Stimulated activated CD8-positive, alpha-beta memory T cell treated with anti-CD3 and anti-CD28 coated beads, Interleukin-12 subunit alpha, Interleukin-12 subunit beta, amount 100 ng/mL, for 1 hour (primary cell): ENCODE data around the gene MC3R.

Source experiments
- DNase-seq: peaks from one replicate; pipeline ENCODE4 v3.0.0-alpha.2; 2020; ENCODE audit warnings: low read depth

MC3R gene

DNA sequence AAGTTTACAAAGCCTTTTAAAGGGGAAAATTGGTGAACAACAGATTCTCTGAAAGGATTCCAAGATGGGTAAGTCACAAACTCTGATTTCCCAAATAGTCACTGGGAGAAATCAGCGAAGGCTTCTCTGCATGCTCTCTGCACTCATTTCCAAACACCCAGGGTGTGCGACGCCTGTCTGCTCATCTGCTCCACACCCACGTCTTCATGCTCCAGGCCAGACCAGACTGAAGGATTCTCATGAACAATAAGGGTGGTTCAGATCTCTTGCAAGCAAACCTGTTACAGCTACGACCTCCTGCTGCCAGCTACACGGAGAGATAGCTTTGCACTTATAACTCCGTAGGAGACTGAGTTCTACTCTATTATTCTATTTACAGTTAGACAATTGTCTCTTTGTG is 1.4 kb downstream of the MC3R start:
- DNase-seq, result no peak

DNA sequence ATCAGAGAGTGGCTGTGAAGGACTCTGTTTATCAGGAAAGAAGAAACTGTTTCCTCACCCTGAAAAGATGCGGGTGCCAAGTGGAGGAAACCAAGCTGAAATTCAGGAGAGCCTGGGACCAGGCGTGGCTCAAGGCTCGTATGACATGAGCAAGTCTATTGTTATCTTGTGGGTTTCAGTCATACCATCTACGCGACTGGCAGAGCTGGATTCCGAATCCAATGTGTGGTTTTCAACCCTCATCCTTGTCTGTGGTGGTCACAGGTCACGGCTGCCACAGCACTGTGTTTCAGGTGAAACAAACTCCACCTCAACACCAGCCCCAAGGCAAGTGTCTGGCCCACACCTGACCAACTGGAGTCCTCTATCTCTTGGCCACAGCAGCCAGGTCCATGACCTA is 9.1 kb downstream of the MC3R start:
- no peak for DNase-seq

DNA sequence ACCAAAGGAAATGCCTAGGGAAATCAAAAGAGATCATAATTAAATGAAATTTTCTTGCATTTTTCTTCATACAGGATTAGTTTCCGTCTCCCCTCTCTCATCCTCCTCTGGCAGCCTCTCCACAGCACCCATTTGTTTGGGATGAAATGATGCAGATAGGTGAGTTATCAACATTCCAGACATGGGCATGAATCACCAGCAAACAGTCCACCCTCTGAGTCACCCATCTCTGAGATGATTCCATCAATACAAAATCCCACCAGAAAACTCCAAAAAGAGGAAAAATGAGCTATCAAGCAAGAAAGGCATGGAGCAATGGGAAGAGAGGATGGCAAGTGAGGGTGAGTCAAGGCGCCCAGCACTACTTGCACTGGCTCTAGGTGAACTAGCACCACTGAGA is 11.4 kb downstream of the MC3R start:
- no peak for DNase-seq

DNA sequence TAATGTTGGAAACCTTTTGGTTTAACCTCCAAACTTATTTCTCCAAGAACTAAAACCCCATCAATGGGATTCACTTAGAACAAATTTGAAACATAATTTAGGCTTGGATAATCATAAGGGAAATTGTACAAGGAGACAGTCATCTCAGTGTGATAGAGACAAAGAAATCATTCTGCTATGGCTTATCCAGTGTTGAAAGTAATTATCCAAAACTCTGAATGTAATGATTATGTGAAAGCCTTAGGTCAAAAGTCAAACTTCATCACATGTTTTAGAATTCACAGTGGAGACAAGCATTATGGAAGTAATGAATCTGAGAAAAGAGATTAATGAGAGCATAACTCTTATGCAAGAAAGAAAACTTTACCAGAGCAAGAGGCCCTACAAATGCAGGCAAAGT is 20.0 kb downstream of the MC3R start:
- DNase-seq, result no peak

DNA sequence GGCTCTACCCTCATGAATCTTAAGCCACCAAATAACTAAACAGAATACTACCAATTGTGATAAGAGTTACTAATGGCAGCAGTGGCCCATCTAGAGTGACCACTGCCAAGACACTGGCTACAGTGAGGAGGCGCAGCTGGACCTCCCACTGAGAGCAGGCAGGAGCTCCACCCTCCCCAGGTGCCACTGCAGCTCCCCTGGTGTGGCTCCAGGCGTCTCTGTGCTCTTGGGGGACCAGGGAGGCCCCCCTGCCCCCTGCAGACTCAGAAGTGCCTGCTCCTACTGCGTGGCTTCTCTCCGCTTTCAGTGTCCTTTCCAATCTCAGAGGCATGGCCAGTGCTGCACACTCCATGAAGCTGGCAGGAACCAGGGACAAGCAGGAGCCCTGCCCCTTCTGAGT is 23.4 kb downstream of the MC3R start:
- DNase-seq, result no peak

DNA sequence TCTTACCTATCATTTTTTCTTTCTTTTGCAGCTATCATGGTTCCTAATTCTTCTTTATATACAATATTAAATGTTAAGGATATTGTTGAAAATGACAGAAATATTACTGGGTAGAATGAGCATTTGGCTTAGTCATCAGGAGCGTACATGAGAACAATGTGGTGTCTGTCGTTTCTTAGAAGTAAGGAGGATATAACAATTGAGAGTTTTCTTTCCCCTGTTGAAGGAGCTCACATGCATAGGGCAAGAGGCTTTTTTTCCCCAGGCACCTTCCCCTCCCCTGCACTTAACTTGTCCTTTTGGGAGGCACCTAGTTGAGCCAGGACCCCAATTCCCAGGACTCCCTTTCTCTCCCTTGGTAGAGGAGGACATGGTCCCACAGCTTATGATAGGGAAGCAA is 25.0 kb downstream of the MC3R start:
- no peak for DNase-seq

DNA sequence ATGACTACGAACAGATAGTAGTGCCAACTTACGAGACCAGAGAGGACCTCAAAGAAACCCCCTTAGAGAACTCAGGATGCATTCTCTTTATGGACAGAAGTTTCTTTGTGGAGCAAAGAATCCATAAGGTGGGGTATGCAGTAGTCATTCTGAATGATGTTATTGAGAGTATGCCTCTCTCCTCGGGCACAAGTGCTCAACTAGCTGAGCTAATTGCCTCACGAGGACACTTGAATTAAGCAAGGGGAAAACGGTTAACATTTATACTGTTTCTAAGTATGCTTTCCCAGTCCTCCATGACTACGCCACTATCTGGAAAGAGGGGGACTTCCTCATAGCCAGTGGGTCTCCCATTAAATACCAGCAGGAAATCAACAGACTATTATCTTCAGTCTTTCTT is 25.6 kb downstream of the MC3R start:
- DNase-seq, result no peak

DNA sequence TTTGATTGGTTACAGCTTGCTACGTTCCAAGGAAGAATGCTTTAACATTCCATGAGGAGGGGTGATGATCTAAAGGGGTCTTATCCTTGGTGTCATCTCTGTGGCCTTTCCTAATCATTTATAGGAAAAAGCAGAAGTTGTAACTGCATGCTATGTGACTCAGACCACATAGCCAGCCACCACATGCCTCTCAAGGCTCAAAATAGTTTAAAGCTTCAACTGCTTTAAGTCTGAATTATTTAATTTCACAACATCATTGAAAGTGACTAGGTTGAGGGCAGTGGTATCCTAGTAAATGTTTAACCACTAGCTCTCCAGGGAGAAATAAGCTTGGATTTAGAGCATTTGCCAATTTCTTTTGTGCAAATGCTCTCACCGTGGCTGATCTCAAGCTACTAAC is 29.7 kb downstream of the MC3R start:
- no peak for DNase-seq

DNA sequence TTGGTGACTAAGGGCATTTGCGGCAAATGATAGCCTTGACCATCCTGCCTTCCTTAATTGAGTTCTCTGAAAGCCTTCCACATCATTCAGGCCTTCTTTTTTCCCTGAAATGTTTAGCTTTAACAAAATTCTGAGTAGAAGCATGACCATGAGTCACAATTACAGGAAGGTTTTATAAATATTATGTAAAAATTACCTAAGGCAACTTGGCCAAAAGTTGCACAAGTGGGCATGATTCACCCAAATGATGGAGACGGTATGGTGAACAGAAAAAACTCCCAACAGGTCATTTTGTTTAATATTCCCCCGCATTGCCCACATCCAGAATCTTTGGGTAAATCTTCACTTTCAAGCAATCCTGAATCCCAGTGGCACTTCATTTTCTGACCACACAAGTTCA is 37.0 kb downstream of the MC3R start:
- DNase-seq, result no peak

DNA sequence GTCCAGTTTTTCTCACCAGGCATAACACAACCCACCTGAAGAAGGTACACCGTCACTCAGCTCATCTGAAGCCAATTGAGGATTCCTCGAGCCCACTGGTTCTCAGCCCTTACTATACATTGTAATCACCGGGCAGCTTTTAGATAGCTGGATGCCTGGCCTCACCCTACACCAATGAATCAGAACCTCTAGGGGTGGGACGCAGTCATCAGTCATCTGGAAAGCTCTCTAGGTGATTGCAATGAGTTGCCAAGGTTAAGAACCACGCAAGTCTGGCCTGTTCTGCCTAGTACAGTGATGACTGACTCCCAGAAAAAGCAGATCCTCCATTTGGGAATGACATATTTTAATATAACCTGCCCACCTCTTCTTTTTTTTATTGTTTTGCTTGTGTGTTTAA is 41.1 kb downstream of the MC3R start:
- no peak for DNase-seq

DNA sequence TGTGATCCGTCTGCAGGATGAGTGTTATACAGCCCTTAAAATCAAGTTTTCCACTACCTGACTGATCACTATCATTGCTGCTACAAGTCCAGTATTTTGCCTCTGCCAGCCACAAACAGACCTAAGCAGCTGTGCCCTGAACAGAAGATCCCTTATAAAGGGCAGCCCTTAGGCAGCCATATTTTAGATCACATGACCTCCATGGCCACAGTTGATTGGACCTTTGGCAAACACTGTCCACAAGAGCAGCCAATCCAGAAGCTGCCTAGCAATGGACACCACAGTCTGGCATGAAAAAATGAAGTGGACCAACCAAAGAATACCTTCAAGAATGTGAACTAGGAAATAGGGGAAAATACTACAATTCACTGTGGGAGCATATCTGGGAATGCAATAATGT is 50.8 kb downstream of the MC3R start:
- DNase-seq, result no peak
